DND-41 (cell line): ENCODE measurements around the gene PLEKHG1.

ENCODE experiments used
- ATAC-seq: fragments of 200-7000 bp; cut with Tn5 transposase; 3 replicates; pipeline ENCODE4 v1.9.1; 2021; ENCODE audit warnings: low read depth; ENCODE audit not compliant: insufficient read depth
- DNase-seq: peaks from one replicate; pipeline ENCODE4 v3.0.0-alpha.2; 2020
- H2AFZ ChIP-seq: 2 replicates; pipeline ENCODE4 v1.6.0; 2012; ENCODE audit warnings: low read depth, low read length
- H3K27ac ChIP-seq: 2 replicates; pipeline ENCODE4 v1.5.1; 2012; ENCODE audit warnings: low read length, inconsistent platforms
- H3K27me3 ChIP-seq: fragments of 200-600 bp; sonication (generic); 2 replicates; pipeline ENCODE4 v1.6.0; 2012; ENCODE audit warnings: low read length, mild to moderate bottlenecking, inconsistent platforms; ENCODE audit not compliant: insufficient read depth, poor library complexity
- H3K36me3 ChIP-seq: 2 replicates; pipeline ENCODE4 v1.5.1; 2012; ENCODE audit warnings: low read length, inconsistent platforms; ENCODE audit not compliant: insufficient read depth
- H3K4me1 ChIP-seq: 2 replicates; pipeline ENCODE4 v1.5.1; 2012; ENCODE audit warnings: mild to moderate bottlenecking, low read length; ENCODE audit not compliant: insufficient read depth
- H3K4me2 ChIP-seq: 2 replicates; pipeline ENCODE4 v1.6.0; 2012; ENCODE audit warnings: mild to moderate bottlenecking, moderate library complexity, low read length, inconsistent platforms; ENCODE audit not compliant: insufficient read depth
- H3K4me3 ChIP-seq, 2 experiments: fragments of 200-600 bp in 1 of 2; shearing (Covaris generic) in 1 of 2; 2 replicates each; pipeline ENCODE4 v1.5.1; 2012 to 2016; ENCODE audit warnings: inconsistent platforms in 2 of 2, low read length in 2 of 2, mild to moderate bottlenecking in 2 of 2, low read depth in 1 of 2, moderate library complexity in 1 of 2
- H3K79me2 ChIP-seq: 2 replicates; pipeline ENCODE4 v1.6.0; 2012; ENCODE audit warnings: low read length, inconsistent platforms; ENCODE audit not compliant: insufficient read depth
- H3K9ac ChIP-seq: 2 replicates; pipeline ENCODE4 v1.6.0; 2012; ENCODE audit warnings: low read depth, mild to moderate bottlenecking, inconsistent platforms, low read length, moderate library complexity
- H3K9me3 ChIP-seq: 2 replicates; pipeline ENCODE4 v1.5.1; 2012; ENCODE audit warnings: low read length, moderate library complexity, mild to moderate bottlenecking, inconsistent platforms; ENCODE audit not compliant: insufficient read depth, severe bottlenecking
- H4K20me1 ChIP-seq: 2 replicates; pipeline ENCODE4 v1.6.0; 2012; ENCODE audit warnings: low read length; ENCODE audit not compliant: insufficient read depth
- EZH2 ChIP-seq: IDR thresholded peaks from 3 replicates; pipeline ENCODE4 v1.6.1; 2012; ENCODE audit warnings: borderline replicate concordance, low read depth, mild to moderate bottlenecking, moderate library complexity, low read length, inconsistent platforms; ENCODE audit not compliant: severe bottlenecking
- TF ChIP-seq, protein P1 (sequence below): IDR thresholded peaks from 2 replicates; pipeline ENCODE4 v1.5.1; 2012; ENCODE audit warnings: borderline replicate concordance, low read length, moderate library complexity, mild to moderate bottlenecking; ENCODE audit not compliant: poor library complexity, severe bottlenecking; ENCODE audit errors: extremely low read depth

PLEKHG1 gene

GRCh38 chr6:150638267-150638666, 38.6 kb downstream of the PLEKHG1 start:
- Histone ChIP-seq H3K4me3 (no peak overlapping the region), H3K36me3 (no peaks in the 10 kb centered on the region), H3K4me1 (no peaks in the 10 kb centered on the region), H3K9ac (no peak overlapping the region), H2AFZ (no peak overlapping the region), H3K9me3 (no peaks in the 10 kb centered on the region), H4K20me1 (no peaks in the 10 kb centered on the region), H3K79me2 (no peaks in the 10 kb centered on the region), H3K27ac (no peak overlapping the region), H3K27me3 (peaks cover 11% of the 10 kb centered on the region), H3K4me2 (no peak overlapping the region)
- DNase-seq: no peak
- ATAC-seq: no peak
- TF ChIP-seq, protein P1, sequence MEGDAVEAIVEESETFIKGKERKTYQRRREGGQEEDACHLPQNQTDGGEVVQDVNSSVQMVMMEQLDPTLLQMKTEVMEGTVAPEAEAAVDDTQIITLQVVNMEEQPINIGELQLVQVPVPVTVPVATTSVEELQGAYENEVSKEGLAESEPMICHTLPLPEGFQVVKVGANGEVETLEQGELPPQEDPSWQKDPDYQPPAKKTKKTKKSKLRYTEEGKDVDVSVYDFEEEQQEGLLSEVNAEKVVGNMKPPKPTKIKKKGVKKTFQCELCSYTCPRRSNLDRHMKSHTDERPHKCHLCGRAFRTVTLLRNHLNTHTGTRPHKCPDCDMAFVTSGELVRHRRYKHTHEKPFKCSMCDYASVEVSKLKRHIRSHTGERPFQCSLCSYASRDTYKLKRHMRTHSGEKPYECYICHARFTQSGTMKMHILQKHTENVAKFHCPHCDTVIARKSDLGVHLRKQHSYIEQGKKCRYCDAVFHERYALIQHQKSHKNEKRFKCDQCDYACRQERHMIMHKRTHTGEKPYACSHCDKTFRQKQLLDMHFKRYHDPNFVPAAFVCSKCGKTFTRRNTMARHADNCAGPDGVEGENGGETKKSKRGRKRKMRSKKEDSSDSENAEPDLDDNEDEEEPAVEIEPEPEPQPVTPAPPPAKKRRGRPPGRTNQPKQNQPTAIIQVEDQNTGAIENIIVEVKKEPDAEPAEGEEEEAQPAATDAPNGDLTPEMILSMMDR: no peak

GRCh38 chr6:150638765-150639164, 39.1 kb downstream of the PLEKHG1 start:
- Histone ChIP-seq H4K20me1 (no peaks in the 10 kb centered on the region), H2AFZ (no peak overlapping the region), H3K27me3 (peaks cover 7% of the 10 kb centered on the region), H3K9me3 (no peaks in the 10 kb centered on the region), H3K79me2 (no peaks in the 10 kb centered on the region), H3K9ac (no peak overlapping the region), H3K4me3 (no peak overlapping the region), H3K36me3 (no peaks in the 10 kb centered on the region), H3K4me2 (no peak overlapping the region), H3K4me1 (no peaks in the 10 kb centered on the region), H3K27ac (no peak overlapping the region)
- ATAC-seq: no peak
- TF ChIP-seq, protein P1: no peak
- TF ChIP-seq EZH2: no peak
- no peak for DNase-seq

GRCh38 chr6:150639823-150640331, 40.2 kb downstream of the PLEKHG1 start:
- no peak for DNase-seq
- no peak overlapping the region for H3K4me2 ChIP-seq
- H3K27ac ChIP-seq: no peak overlapping the region
- no peak overlapping the region for H2AFZ ChIP-seq
- no peaks in the 10 kb centered on the region for H4K20me1 ChIP-seq
- no peaks in the 10 kb centered on the region for H3K9me3 ChIP-seq
- H3K36me3 ChIP-seq: no peaks in the 10 kb centered on the region
- no peak overlapping the region for H3K9ac ChIP-seq
- H3K79me2 ChIP-seq: no peaks in the 10 kb centered on the region
- no peak for ATAC-seq
- TF ChIP-seq, protein P1: no peak
- no peak for TF ChIP-seq EZH2
- no peaks in the 10 kb centered on the region for H3K4me1 ChIP-seq
- H3K4me3 ChIP-seq: no peak overlapping the region
- peaks cover 7% of the 10 kb centered on the region for H3K27me3 ChIP-seq
